ENCODE measurements around the gene PHAF1. TPM values are rescaled to one million over a fixed set of nuclear protein-coding genes. Genes with fewer than 3 reads are reported as not detected.

PHAF1 gene
- total and polyA plus RNA-seq, 9 of the 15 experiments (the other 6 are each of a cell fraction or from before 2014, with no cell fraction given) = 5.1 to 25.4 (median 13.8) TPM

DNA sequence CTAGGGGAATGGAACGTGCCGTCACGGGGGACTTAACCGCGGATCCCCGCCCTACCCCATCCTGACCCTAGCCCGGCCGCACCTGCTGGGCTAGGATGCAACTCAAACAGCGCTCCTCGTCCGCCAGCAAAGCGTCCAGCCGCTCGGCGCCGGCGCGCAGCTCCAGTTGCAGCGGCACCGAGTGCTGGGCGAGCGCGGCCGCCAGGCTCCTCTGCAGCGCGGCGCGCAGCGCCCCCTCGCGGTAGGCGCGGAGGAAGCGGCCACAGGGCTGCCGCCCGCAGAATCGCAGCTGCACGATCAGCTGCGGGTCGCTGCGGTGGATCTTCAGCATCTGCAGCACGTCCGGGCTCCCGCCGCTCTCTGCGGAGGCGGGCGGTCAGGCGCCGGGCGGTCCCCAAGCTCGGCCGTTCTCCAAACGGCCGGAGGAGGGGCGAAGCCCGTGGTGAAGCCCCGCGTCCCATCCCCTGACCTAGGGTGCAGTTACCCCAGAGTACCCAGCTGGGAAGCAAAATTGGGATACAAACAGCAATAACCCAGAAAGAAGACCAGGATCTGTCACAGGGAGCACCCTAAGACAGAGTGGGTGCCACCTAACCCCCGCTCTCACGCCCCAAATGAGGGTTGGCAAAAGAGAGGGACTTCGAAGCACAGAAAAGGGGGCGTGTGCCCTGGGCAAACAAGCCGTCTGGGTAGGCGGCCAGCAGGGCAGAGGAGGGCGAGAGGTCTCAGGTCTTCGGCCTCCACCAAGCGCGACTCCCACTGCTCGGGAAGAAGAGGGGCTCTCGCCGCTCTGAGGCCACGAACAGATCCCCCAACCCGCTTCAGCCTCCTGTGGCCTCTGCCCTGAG lies 45.8 kb downstream of the PHAF1 start (continued):
- TF ChIP-seq SMARCB1 (IDR thresholded peaks at IDR 0.05; ENCODE audit: insufficient read length, low read depth) (no peak), CEBPB (tag; IDR thresholded peaks at IDR 0.05) (no peak), ZNF24 (IDR thresholded peaks at IDR 0.05) (peak; percentile 51; the same call in 1 of the 2 replicates), SMARCA5 (IDR thresholded peaks at IDR 0.05) (no peak), NCOR1 (IDR thresholded peaks at IDR 0.05) (no peak), MCM3 (IDR thresholded peaks at IDR 0.05) (no peak), CCAR2 (IDR thresholded peaks at IDR 0.05; ENCODE audit: low read depth, low read length) (no peak), ZNF699 (CRISPR knock-in tag; IDR thresholded peaks at IDR 0.05; ENCODE audit: insufficient replicate concordance) (no peak), RCOR1 (IDR thresholded peaks at IDR 0.05; ENCODE audit: borderline replicate concordance in 1 of 2, low read depth in 2 of 2, low read length in 2 of 2) (peak in 1 of 2 experiments; percentile 54; a peak in 1 of 4 replicates), NR2F6 (CRISPR knock-in tag; IDR thresholded peaks at IDR 0.05) (no peak), ZBTB17 (CRISPR knock-in tag; IDR thresholded peaks at IDR 0.05) (no peak), RNF2 (IDR thresholded peaks at IDR 0.05) (no peak), CGGBP1 (CRISPR knock-in tag; IDR thresholded peaks at IDR 0.05) (no peak), MXI1 (IDR thresholded peaks at IDR 0.05; ENCODE audit: low read depth, low read length) (no peak), BRF1 (IDR thresholded peaks at IDR 0.05; ENCODE audit: borderline replicate concordance, extremely low read depth, insufficient read length) (no peak), MAFK (IDR thresholded peaks at IDR 0.05; ENCODE audit: low read length) (no peak), ZNF449 (CRISPR knock-in tag; IDR thresholded peaks at IDR 0.05) (no peak), ZNF75A (CRISPR knock-in tag; IDR thresholded peaks at IDR 0.05) (no peak), PHB (CRISPR knock-in tag; IDR thresholded peaks at IDR 0.05) (no peak), KAT2B (IDR thresholded peaks at IDR 0.05; ENCODE audit: low read depth, low read length) (no peak), SRSF1 (IDR thresholded peaks at IDR 0.05; ENCODE audit: low read depth, low read length) (no peak)
- TF ChIP-seq, protein P1, sequence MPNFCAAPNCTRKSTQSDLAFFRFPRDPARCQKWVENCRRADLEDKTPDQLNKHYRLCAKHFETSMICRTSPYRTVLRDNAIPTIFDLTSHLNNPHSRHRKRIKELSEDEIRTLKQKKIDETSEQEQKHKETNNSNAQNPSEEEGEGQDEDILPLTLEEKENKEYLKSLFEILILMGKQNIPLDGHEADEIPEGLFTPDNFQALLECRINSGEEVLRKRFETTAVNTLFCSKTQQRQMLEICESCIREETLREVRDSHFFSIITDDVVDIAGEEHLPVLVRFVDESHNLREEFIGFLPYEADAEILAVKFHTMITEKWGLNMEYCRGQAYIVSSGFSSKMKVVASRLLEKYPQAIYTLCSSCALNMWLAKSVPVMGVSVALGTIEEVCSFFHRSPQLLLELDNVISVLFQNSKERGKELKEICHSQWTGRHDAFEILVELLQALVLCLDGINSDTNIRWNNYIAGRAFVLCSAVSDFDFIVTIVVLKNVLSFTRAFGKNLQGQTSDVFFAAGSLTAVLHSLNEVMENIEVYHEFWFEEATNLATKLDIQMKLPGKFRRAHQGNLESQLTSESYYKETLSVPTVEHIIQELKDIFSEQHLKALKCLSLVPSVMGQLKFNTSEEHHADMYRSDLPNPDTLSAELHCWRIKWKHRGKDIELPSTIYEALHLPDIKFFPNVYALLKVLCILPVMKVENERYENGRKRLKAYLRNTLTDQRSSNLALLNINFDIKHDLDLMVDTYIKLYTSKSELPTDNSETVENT (CRISPR knock-in tag; IDR thresholded peaks at IDR 0.05) = no peak
- TF ChIP-seq, protein P2, sequence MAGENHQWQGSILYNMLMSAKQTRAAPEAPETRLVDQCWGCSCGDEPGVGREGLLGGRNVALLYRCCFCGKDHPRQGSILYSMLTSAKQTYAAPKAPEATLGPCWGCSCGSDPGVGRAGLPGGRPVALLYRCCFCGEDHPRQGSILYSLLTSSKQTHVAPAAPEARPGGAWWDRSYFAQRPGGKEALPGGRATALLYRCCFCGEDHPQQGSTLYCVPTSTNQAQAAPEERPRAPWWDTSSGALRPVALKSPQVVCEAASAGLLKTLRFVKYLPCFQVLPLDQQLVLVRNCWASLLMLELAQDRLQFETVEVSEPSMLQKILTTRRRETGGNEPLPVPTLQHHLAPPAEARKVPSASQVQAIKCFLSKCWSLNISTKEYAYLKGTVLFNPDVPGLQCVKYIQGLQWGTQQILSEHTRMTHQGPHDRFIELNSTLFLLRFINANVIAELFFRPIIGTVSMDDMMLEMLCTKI (IDR thresholded peaks at IDR 0.05; ENCODE audit: partially characterized antibody) = no peak
- TF ChIP-seq, protein P3, sequence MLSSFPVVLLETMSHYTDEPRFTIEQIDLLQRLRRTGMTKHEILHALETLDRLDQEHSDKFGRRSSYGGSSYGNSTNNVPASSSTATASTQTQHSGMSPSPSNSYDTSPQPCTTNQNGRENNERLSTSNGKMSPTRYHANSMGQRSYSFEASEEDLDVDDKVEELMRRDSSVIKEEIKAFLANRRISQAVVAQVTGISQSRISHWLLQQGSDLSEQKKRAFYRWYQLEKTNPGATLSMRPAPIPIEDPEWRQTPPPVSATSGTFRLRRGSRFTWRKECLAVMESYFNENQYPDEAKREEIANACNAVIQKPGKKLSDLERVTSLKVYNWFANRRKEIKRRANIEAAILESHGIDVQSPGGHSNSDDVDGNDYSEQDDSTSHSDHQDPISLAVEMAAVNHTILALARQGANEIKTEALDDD (IDR thresholded peaks at IDR 0.05) = no peak

Data from K562 (cell line).